ENCODE results near the gene PKNOX2.

The PKNOX2 gene

GRCh38 chr11:125228993-125229392, 64.4 kb downstream of the PKNOX2 start:
- in situ Hi-C loops (cut with HindIII; ENCODE audit: low sequenced_read_pairs), result no loop called here

- in situ Hi-C loops (cut with HindIII; ENCODE audit: low sequenced_read_pairs), result no loop called here
Observed at GRCh38 chr11:125229916-125230315, 65.4 kb downstream of the PKNOX2 start.

- in situ Hi-C loops (cut with HindIII; ENCODE audit: low sequenced_read_pairs), result no loop called here
Observed at GRCh38 chr11:125233116-125233515, 68.6 kb downstream of the PKNOX2 start.

GRCh38 chr11:125233736-125234275, 69.3 kb downstream of the PKNOX2 start:
- in situ Hi-C loops (cut with HindIII; ENCODE audit: low sequenced_read_pairs), result no loop called here

- in situ Hi-C loops (cut with HindIII; ENCODE audit: low sequenced_read_pairs), result no loop called here
Observed at GRCh38 chr11:125235071-125235471, 70.5 kb downstream of the PKNOX2 start.

GRCh38 chr11:125236072-125236825, 71.7 kb downstream of the PKNOX2 start:
- in situ Hi-C loops (cut with HindIII; ENCODE audit: low sequenced_read_pairs), result no loop called here

GRCh38 chr11:125239585-125240560, 75.3 kb downstream of the PKNOX2 start:
- in situ Hi-C loops (cut with HindIII; ENCODE audit: low sequenced_read_pairs), result no loop called here

- in situ Hi-C loops (cut with HindIII; ENCODE audit: low sequenced_read_pairs), result no loop called here
Observed at GRCh38 chr11:125241104-125241503, 76.6 kb downstream of the PKNOX2 start.

- in situ Hi-C loops (cut with HindIII; ENCODE audit: low sequenced_read_pairs), result no loop called here
Observed at GRCh38 chr11:125242141-125242775, 77.7 kb downstream of the PKNOX2 start.

- in situ Hi-C loops (cut with HindIII; ENCODE audit: low sequenced_read_pairs), result no loop called here
Observed at GRCh38 chr11:125244166-125244565, 79.6 kb downstream of the PKNOX2 start.

- in situ Hi-C loops (cut with HindIII; ENCODE audit: low sequenced_read_pairs), result no loop called here
Observed at GRCh38 chr11:125245299-125245698, 80.7 kb downstream of the PKNOX2 start.

- in situ Hi-C loops (cut with HindIII; ENCODE audit: low sequenced_read_pairs), result no loop called here
Observed at GRCh38 chr11:125247431-125247830, 82.9 kb downstream of the PKNOX2 start.

GRCh38 chr11:125250318-125251213, 86.0 kb downstream of the PKNOX2 start:
- in situ Hi-C loops (cut with HindIII; ENCODE audit: low sequenced_read_pairs), result loop anchor here (10.0 kb wide), 1 partner anchor 56 kb away; no protein-coding TSS in a partner anchor

GRCh38 chr11:125251214-125251545, 86.6 kb downstream of the PKNOX2 start:
- in situ Hi-C loops (cut with HindIII; ENCODE audit: low sequenced_read_pairs), result loop anchor here (10.0 kb wide), 1 partner anchor 56 kb away; no protein-coding TSS in a partner anchor

GRCh38 chr11:125251956-125252355, 87.4 kb downstream of the PKNOX2 start:
- in situ Hi-C loops (cut with HindIII; ENCODE audit: low sequenced_read_pairs), result loop anchor here (10.0 kb wide), 1 partner anchor 57 kb away; no protein-coding TSS in a partner anchor

GRCh38 chr11:125253289-125253688, 88.7 kb downstream of the PKNOX2 start:
- in situ Hi-C loops (cut with HindIII; ENCODE audit: low sequenced_read_pairs), result loop anchor here (10.0 kb wide), 1 partner anchor 58 kb away; no protein-coding TSS in a partner anchor

GRCh38 chr11:125253795-125254525, 89.4 kb downstream of the PKNOX2 start:
- in situ Hi-C loops (cut with HindIII; ENCODE audit: low sequenced_read_pairs), result loop anchor here (10.0 kb wide), 1 partner anchor 59 kb away; no protein-coding TSS in a partner anchor

- in situ Hi-C loops (cut with HindIII; ENCODE audit: low sequenced_read_pairs), result loop anchor here (10.0 kb wide), 1 partner anchor 62 kb away; no protein-coding TSS in a partner anchor
Observed at GRCh38 chr11:125256541-125257189, 92.1 kb downstream of the PKNOX2 start.

Measured in DLD1 (cell line).